GM18909 (cell line): ENCODE results near the gene ZFYVE1.
"Not testable (repeated sequence)": the region's sequence is repeated elsewhere in the genome, so short reads cannot be mapped to it uniquely, and the experiment has no call there.

ENCODE experiments used
- ATAC-seq: cut with Tn5 transposase; IDR thresholded peaks from one replicate; pipeline ENCODE4 v1.9.1; 2021; ENCODE audit warnings: mild to moderate bottlenecking; ENCODE audit not compliant: unreplicated experiment, poor library complexity

Gene ZFYVE1

GRCh38 chr14:73004641-73005040 is 22.3 kb downstream of the ZFYVE1 start:
- ATAC-seq, result not testable (repeated sequence)

- no peak for ATAC-seq
These were observed 23.2 kb downstream of the ZFYVE1 start for GRCh38 chr14:73003681-73004080.

GRCh38 chr14:73000073-73000472 is 26.8 kb downstream of the ZFYVE1 start:
- ATAC-seq, result no peak

GRCh38 chr14:72999316-72999715 is 27.6 kb downstream of the ZFYVE1 start:
- no peak for ATAC-seq

GRCh38 chr14:72998252-72998903 is 28.5 kb downstream of the ZFYVE1 start:
- no peak for ATAC-seq

GRCh38 chr14:72996916-72997315 is 30.0 kb downstream of the ZFYVE1 start:
- ATAC-seq, result no peak

- ATAC-seq, result no peak
These were observed 36.7 kb downstream of the ZFYVE1 start for GRCh38 chr14:72990171-72990570.

- ATAC-seq, result no peak
These were observed 40.0 kb downstream of the ZFYVE1 start for GRCh38 chr14:72986857-72987256.

- ATAC-seq, result no peak
These were observed 40.7 kb downstream of the ZFYVE1 start for GRCh38 chr14:72986214-72986613.

GRCh38 chr14:72982146-72982708 is 44.7 kb downstream of the ZFYVE1 start:
- ATAC-seq, result no peak

GRCh38 chr14:72980863-72981262 is 46.0 kb downstream of the ZFYVE1 start:
- ATAC-seq, result no peak

GRCh38 chr14:72978856-72979255 is 48.0 kb downstream of the ZFYVE1 start:
- no peak for ATAC-seq

GRCh38 chr14:72975770-72976169 is 51.1 kb downstream of the ZFYVE1 start:
- ATAC-seq, result no peak

- no peak for ATAC-seq
These were observed 52.2 kb downstream of the ZFYVE1 start for GRCh38 chr14:72974661-72975060.

GRCh38 chr14:72970824-72971434 is 56.0 kb downstream of the ZFYVE1 start:
- ATAC-seq, result no peak

GRCh38 chr14:72970058-72970630 is 56.8 kb downstream of the ZFYVE1 start:
- ATAC-seq, result no peak

GRCh38 chr14:72968316-72968715 is 58.6 kb downstream of the ZFYVE1 start:
- no peak for ATAC-seq

GRCh38 chr14:72966038-72966437 is 60.9 kb downstream of the ZFYVE1 start:
- ATAC-seq, result no peak

GRCh38 chr14:72965249-72965648 is 61.7 kb downstream of the ZFYVE1 start:
- no peak for ATAC-seq

- ATAC-seq, result no peak
These were observed 64.0 kb downstream of the ZFYVE1 start for GRCh38 chr14:72962829-72963312.

GRCh38 chr14:72962336-72962754 is 64.6 kb downstream of the ZFYVE1 start:
- ATAC-seq, result not testable (repeated sequence)
